Measurements from ENCODE around the gene HS3ST6.
"Not testable (repeated sequence)": the region's sequence is repeated elsewhere in the genome, so short reads cannot be mapped to it uniquely, and the experiment has no call there.

The HS3ST6 gene

DNA sequence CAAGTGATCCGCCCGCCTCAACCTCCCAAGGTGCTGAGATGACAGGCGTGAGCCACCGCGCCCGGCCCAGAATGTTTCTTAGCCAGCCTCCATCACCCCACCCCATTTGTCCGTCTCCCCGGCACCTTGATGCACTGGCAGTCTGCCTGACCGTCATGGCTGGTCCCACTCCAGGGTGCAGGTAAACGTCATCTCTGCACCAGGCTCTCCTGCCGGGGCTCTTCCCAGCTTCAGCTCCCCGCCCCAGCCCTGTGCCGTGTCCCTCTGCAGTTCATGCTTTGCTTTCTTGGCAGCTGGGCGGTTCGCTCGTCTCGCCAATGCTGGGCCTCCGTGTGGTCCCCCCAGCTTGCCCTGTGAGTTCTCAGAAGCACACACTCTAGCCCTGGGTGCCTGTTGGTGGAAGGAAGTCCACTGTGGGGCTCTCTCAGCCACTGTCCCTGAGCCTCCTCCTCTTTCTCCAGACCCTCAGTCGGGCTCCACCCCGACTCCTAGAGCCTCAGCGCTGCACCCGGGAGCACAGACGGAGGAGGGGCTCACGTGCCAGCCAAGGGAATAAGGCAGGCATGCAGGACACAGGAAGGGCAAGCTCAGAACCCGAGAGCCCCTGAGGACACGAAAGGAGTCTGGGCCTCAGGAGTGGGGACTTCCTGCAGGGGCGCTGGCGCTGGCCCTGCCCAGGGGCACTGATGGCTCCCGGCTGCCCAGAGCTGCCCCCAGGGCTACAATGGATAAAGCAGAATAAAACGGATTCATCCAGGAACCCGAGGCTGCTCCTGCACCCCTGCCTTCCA, 12.0 kb downstream of the HS3ST6 start:
- no peak for DNase-seq

DNA sequence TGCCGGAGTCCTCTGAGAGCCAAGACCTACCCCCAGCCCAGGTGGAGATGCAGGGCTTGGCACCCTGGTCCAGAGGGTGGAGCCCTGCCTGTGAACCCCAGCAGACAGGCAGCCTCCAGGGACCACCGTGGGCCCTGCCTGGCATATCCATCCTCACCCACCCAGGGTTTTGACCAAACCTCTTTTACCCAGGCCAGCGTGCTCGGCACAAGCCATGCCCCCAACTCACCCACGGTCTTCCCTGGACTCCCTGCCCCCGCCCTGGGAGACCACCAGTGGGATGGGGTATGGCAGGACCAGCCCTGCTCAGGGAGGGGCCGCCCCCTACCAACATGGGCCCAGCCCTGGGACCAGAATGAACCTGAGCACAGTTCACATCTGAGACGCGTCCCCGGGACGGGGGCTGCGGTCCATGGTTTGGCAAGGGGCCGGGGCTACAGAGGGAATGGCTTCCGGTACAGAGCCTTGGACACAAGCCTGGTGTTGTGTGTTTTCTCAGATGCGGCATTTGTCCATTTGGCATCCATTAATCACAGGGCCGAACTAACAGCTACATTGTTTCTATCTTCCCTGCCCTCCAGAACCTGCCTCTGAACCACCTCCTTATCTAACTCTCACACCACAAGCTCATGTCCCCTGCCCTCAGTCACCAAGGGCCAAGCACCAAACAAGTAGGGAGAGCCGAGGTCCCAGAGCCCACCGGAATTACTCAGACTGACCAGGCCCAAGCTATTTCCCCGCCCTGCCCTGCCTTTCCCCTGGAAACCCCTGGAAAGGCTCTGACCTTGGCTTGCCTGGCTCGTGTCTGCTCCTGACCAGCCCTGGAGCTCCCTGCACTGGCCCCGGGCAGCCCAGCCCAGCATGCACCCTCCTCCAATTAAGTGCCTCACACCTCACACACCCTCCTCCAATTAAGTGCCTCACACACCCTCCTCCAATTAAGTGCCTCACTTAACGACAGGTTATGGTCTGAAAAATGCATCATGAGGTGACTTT, 14.1 kb downstream of the HS3ST6 start:
- no peak for DNase-seq

DNA sequence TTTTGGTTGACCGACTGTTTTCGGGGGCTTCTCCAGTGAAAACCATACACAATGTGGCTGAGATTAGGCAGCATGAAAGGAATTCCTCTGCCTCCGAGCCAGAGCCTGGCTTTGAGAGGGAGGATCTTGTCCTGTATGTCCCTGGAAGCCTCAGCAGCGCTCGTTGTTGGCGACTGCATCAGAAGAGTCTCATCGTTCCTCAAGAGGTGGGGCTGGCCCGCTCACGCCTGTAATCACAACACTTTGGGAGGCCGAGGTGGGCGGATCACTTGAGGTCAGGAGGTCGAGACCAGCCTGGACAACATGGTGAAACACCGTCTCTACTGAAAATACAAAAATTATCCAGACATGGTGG, 15.0 kb downstream of the HS3ST6 start:
- DNase-seq, result no peak

DNA sequence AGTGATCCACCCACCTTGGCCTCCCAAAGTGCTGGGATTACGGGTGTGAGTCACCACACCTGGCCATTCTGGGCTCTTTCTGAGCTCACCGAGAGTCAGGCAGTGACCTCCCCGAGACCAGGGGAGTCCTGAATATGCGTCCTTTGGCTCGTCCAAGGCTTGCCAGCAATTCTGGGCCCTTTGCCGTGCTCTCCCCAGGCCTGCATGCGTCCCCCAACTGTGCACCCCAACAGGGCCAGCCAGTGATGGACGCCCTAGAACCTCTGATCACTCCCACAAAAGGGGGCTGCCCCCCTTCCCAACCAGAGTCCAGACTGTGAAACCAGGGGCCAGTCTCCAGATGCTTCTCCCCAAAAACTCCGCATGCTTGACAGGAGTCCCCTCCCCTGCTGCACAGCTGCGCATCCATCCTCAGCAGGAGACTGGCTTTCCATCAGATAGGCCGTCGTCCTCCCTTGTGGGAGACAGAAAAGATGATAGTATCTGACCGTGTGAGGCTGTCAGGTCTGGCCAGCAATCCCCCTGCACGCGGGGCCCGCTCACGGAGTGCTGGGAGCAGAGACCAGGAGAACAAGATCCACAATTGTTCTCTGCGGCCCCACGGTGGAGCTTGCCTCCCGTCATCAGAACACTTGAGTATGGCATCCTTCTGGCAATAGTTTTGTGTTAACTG, 15.5 kb downstream of the HS3ST6 start:
- no peak for DNase-seq

DNA sequence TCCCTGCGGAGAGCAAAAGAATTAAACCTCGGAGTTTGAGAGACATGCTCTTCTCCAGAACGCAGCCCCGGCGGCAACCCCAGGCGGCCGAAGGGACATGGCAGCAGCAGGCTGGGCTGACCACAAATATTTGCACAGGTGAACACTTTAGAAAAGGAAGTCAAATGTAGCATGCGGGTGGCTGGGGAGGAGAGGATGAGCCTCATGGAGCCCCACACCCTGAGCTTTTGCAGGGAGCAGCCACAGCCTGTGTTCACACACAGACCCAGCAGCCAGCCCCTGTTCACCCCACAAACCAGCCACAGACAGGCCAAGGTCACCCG, 17.8 kb downstream of the HS3ST6 start:
- no peak for DNase-seq

DNA sequence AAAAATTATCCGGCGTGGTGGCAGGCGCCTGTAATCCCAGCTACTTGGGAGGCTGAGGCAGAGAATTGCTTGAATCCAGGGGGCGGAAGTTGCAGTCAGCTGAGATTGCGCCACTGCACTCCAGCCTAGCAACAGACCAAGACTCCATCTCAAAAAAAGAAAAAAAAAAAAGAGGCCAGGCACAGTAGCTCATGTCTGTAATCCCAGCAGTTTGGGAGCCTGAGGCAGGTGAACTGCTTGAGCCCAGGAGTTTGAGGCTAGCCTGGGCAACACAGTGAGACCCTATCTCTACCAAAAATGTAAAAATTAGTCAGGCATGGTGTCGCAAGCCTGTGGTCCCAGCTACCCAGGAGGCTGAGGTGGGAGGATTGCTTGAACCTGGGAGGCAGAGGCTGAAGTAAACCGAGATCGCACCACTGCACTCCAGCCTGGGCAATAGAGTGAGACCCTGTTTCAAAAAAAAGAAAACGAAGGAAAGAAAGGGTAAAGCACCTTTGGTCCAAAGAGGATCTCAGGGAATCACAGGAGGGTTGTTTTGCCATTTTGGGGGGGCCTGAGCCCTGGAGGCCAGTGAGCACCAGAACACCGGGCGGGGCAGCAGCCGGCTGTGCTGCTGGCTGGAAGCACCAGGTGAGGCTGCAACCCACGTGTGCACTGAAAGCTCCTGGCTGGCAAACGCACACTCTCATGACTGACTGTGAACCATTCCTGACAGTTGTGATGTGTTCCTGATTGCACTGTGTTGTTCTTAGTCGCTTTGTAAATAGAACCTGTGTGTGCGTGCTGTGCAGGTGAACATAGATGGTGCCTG, 18.4 kb downstream of the HS3ST6 start:
- peak in 1 of 3 donors; percentile 17 for DNase-seq

DNA sequence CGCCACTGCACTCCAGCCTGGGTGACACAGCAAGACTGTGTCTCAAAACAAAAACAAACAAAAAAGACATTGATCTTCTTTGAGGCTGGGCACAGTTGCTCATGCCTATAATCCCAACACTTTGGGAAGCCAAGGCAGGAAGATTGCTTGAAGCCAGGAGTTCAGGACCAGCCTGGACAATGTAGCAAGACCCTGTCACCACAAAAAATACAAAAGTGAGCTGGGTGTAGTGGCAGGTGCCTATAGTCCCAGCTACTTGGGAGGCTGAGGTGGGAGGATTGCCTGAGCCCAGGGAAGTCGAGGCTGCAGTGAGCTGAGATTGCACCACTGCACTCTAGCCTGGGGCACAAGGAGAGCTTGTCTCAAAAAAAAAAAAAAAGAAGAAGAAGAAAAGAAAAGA, 20.5 kb downstream of the HS3ST6 start:
- not testable (repeated sequence) for DNase-seq

DNA sequence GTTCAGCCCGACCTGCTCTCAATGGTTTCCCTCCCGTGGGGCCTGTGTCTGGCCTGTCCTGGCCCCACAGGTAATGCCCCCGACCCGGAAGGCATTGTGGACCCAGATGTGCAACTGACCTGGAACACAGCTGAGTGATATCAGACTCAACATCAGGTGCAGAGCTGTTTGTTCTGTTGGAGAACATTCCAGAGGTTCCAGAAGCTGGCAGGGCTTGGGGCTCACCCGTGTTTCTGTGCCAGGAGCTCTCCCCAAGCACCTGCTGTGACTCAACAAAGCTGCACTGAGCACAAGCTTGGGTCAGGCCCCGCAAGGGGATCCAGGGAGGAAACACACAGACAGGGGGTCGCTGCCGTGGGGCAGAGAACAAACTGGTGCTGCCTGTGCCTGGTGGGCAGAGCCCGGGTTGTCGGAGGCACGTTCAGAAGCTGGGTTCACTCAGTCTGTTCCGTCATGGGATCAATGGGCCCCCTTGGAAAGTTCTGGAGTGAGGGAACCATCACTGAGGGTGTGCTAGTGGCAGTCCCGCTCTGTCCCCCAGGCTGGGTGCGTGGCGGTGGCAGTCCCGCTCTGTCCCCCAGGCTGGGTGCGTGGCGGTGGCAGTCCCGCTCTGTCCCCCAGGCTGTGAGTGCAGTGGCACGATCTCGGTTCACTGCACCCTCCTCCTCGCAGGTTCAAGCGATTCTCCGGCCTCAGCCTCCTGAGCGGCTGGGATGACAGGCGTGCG, 22.1 kb downstream of the HS3ST6 start:
- DNase-seq, result no peak

DNA sequence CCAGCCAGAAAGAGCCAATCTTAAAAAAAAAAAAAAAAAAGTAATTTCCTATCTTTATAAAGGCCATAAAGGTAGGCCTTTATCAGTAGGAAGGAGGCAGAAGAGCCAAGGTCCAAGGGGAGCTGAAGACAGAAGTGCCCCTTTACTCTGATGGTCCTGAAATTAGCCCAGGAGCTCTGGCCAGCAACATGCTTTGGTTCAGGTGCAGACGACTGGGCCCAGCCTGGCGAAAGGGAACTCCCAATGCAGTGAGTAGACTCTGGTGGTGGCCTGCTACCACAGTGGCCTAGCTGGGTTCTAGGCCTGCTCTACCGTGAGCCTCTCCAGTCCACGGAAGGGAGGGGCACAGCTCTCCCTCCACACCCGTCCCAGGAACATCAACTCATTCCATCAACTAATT, 23.1 kb downstream of the HS3ST6 start:
- no peak for DNase-seq

DNA sequence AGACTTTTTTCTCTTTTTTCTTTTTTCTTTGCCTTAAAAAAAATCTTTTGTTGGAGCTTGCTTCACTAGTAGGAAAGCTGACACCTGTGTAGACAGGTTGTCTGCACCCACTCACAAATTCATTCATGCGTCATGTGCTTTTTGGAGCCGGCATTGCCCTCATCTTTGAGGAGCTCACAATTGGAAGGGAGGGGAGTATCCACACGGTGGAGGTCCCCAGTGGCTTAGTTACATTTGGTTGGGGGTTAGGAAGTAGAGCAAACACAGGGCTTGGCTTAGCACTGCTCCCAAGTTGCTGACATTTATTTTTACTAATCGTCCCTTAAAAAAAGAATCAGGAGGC, 27.5 kb downstream of the HS3ST6 start:
- DNase-seq, result no peak

DNA sequence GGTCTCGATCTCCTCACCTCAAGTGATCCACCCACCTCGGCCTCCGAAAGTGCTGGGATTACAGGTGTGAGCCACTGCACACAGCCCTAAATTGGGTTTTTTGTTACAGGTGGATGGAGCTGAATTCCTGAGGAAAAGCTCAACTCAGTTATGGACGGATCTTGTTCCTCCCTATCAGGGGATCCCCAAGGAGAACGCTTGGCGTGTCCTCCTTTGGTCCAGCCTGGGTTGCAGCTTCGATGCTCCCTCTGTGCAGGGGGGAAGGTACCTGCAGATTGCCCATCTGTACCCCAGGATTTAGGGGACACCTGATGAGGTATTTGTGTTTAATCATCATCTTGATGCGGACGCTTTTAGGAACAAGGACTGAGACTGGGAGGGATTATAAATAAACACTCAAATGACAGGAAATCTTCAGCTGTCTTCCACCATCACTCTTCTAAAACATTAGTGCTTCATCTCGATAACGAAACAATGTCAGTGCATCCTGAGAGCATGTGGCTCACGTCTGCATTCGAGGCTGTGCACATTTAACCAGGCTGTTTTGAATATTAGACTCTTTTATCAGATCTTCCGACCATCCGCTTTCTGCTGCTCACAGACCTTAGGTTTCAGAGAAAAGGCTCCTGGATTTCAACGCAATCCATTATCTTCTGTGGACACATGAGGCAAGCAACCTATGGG, 28.0 kb downstream of the HS3ST6 start:
- no peak for DNase-seq

DNA sequence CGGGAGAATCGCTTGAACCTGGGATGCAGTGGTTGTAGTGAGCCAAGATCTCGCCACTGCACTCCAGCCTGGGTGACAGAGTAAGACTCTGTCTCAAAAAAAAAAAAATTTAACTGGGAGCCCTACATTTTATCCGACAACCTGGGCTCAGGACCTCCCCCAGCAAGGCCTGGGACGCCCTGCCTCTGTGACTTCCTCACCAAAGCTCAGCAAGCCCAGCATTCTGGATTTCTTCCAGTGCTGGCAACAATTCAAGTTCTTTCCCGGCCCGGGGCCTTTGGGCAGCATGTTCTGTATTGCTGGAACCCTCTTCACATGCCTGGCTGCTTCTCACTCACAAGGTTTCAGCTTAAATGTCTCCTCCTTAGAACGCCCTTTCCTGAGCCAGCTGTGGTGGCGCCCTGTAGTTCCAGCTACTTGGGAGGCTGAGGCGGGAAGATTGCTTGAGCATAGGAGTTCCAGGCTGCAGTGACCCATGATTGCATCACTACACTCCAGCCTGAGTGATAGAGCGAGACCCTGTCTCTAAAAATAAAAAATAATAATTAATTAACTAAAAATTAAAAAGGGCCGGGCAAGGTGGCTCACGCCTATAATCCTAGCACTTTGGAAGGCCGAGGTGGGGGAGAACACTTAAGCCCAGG, 30.4 kb downstream of the HS3ST6 start:
- DNase-seq, result no peak

DNA sequence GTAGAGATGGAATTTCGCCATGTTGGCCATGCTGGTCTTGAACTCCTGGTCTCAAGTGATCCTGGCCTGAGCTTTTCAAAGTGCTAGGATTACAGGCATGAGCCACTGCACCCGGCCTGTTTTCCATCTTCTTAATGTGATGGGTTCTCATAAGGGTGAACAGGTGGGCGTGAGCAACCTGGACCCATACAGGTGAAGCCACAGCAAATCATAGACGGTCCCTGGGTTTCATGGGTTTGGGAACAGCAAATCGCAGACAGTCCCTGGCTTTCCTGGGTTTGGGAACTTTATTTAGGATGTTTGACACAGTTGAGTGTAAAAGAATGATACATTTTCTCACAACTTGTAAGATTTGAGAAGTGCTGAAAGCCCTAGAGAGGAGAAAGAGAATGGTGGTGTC, 33.3 kb downstream of the HS3ST6 start:
- DNase-seq, result no peak

DNA sequence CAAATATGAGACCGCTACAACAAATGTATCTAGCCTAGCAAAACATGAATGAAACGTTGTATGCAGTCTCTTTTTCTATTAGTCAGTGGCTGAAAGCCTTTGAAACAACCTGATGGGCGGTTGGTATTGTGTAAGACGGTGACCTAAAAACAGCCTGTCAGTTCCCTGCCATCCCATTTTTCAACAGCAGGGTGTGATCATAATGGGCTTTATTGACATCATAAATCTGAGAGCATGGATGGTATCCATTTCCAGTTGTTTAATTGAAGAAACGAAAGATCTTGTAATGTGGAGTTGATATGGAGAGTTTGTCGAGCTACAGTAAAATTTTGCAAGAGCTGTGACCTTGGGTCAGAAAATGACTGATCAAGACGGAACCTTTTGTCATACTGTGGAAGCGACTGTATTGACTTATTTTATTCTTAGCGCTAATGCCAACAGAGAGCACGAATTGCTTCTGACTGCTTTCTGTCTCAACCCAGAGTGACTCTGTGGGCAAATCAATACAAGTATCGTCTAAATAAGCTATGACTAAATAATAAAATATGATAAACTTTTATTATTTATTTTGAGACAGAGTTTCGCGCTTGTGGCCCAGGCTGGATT, 34.0 kb downstream of the HS3ST6 start:
- DNase-seq, result peak; percentile 68 to 76 (median 73)

DNA sequence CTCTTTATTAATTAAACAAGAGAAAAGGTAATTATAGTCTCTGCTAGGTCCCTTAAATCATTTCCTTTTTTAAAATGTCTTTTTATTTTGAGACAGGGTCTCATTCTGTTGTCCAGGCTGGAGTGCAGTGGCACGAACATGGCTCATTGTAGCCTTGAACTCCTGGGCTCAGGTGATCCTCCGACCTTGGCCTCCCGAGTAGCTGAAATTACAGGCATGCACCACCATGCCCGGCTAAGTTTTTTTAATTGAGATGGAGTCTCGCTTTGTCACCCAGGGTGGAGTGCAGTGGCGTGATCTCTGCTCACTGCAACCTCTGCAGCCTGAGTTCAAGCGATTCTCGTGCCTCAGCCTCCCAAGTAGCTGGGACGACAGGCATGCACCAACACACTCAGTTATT, 37.0 kb downstream of the HS3ST6 start:
- not testable (repeated sequence) for DNase-seq

DNA sequence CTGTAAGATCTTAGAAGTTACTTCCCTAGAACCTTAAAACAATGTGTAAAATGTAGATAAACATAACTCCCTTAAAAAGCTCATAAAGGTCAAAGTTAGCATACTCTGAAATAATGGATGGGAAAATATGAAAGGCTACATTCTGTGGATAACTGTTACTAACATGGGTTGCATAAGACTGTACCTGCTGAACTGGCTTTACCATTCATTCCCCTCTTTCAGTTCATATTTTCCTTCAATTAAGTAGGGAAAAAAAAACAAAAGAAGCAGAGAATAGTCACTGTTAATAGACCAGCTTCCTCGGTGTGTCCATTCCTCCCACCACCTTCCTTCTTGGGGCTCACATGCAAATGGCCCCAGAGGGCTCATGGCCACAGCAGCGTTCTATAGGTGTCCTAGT, 38.7 kb downstream of the HS3ST6 start:
- DNase-seq, result no peak

DNA sequence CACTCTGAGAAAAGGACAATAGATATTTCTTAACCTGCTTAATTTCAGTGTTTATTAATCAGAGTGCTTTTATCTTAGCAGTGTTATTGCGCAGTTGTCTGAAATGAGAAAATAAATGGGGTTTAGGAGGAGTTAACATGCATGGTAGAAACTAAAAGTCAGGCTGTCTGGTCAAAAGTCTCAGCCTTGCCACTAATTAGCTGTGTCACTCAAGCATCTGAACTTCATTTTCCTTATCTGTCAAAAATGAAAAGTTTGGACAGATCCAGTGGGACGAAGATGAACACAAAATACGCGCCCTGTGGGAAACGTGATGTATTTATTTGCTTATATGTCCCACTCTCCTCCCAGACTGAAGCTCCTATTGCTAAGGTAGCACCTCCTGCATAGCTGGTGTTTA, 40.0 kb downstream of the HS3ST6 start:
- DNase-seq, result no peak

DNA sequence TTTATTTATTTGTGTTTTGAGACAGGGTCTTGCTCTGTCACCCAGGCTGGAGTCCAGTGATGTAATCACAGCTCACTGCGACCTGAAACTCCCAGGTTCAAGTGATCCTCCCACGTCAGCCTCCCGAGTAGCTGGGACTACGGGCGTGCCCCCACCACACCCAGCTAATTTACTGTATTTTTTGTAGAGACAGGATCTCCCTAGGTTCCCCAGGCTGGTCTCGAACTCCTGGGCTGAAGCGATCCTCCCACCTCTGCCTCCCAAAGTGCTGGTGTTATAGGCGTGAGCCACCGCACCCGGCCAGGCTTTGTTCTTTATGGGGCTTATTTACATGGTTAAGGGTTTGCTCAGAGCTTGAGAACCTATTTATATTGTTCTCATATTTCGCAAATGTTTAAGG, 40.4 kb downstream of the HS3ST6 start:
- DNase-seq, result no peak

DNA sequence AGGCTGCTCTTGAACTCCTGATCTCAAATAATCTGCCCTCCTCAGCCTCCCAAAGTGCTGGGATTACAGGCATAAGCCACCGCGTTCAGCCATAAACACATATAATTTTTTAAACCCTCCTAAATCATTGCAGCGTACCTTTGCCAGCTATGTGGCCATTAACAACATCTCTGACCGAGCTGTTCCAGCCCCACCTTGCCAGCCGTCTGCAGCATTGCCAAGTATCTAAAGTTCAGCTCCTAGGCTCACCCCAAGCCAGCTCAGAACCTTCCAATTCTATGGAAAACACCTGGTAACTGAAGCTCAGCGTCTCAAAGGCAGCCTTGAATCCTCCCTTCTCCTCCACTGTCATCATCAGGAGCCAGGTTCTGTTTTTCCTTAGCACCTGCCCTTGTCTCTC, 41.1 kb downstream of the HS3ST6 start:
- no peak for DNase-seq

DNA sequence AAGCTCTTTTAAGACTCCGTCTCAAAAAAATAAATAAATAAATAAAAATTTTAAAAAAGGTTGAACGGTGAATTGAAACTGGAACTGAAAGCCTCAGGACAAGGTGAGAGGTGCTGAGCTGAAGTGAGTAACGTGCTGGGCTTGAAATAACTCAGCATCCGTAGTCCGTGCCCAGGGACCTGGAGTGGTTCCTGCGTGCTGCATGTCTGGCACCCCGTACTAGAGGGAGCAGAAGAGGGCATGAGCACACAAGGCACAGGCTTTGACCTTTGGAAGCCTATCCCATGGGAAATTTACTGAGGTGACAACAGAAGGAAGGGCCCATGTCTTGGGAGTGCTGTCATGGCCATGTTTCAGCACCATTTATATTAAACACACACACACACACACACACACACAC, 41.7 kb downstream of the HS3ST6 start:
- DNase-seq, result no peak

DNA sequence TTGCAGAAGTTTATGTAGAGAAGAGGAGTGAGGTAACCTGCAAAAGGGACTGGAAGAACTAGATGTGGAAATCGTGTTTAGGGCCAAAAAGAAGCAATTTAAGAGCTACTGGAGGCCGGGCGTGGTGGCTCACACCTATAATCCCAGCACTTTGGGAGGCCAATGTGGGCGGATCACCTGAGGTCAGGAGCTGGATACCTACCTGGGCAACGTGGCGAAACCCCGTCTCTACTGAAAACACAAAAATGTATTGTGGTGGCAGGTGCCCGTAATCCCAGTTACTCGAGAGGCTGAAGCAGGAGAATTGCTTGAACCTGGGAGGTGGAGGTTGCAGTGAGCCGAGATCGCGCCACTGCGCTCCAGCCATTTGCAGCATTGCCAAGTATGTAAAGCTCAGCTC, 42.1 kb downstream of the HS3ST6 start:
- DNase-seq, result not testable (repeated sequence)

Measured in suppressor macrophage treated with lipopolysaccharide for 1 hour (primary cell).